ENCODE measurements around the gene NIPAL3.
A peak's percentile ranks its signal among the peaks of the same experiment; 100 is the strongest.
"Not testable (repeated sequence)": the region's sequence is repeated elsewhere in the genome, so short reads cannot be mapped to it uniquely, and the experiment has no call there.

Gene NIPAL3

GRCh38 chr1:24490101-24490781, 74.6 kb downstream of the NIPAL3 start:
- DNase-seq (ENCODE audit: low spot score): peak; percentile 38

DNA sequence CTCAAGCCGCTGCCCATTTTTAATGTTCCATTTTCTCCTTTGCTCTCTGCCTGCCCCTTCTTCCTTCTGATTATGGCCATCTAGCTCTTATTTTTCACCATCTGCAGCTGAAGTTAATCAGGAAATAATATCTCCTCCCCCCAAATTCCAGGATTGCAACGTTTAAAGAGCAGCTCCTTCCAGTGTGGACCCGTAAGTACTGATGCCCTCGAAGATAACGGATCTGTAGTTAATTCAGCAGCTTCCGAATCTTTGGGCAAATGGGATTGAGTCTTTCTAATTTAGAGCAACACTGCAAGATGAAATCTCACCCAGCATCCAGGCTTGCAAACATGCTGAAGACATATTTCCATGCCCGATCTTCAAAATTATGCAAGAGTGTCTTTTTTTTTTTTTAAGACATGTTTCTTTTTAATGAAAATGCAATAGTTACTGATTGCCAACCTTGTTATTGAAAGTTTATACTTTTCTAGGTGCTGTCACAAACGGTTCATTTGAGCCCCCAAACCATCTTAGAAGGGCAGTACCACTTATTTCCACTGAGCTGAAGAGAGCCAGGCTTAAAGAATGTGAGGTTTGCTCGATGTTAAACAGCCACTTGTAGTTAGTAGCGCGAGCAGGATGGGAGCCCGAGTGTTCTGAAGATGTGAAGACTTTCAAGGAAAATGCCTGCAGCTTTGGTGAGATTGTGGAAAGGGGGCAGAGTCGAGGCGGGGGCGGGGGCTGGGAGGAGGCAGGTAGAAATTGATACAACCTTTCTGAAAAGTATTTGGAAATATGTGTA, 76.2 kb downstream of the NIPAL3 start:
- DNase-seq (ENCODE audit: low spot score): no peak

DNA sequence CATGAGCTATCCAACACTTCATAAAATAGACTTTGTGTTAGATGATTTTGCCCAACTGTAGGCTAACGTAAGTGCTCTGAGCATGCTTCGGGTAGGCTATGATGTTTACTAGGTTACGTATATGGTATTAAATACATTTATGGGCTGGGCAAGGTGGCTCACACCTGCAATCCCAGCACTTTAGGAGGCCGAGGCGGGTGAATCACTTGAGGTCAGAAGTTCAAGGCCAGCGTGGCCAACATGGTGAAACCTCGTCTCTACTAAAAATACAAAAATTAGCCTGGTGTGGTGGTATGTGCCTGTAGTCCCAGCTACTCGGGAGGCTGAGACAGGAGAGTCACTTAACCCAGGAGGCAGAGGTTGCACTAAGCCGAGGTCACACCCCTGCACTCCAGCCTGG, 77.3 kb downstream of the NIPAL3 start:
- not testable (repeated sequence) for DNase-seq (ENCODE audit: low spot score)

- DNase-seq (ENCODE audit: low spot score): no peak
Observed at GRCh38 chr1:24493785-24494184, 78.2 kb downstream of the NIPAL3 start.

GRCh38 chr1:24498589-24498988, 83.0 kb downstream of the NIPAL3 start:
- DNase-seq (ENCODE audit: low spot score): no peak

GRCh38 chr1:24500448-24501048, 84.9 kb downstream of the NIPAL3 start:
- DNase-seq (ENCODE audit: low spot score): no peak

DNA sequence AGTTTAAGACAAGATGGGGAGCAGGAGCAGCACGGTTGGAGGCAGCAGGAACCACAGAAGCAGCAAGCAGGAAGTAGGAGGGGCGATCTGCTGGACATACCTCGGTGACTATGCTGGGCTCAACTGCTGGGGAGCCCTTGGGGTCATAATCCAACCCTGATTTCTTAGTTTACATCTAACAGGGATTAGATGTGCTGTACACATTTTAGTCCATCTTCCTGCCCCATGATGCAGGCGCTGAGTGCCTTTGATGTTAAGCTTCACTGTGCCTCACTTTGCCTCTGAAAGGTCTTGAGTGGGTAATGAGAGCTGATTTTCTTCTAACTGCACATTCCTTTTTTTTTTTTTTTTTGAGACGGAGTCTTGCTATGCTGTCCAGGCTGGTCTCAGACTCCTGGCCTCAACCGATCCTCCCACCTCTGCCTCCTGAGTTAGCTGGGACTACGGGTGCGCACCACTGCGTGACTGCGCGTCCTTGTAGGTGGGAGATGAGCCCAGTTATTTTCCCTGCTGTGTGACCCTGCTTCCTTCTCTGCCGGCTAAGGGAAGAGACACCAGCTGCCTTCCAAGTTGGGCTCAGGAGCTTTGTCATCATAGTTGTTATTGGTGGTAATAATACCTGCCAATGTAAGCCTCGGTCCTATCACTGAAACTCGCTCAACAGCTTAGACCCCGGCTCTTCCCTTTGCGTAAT, 85.9 kb downstream of the NIPAL3 start:
- peak; percentile 49 for DNase-seq (ENCODE audit: low spot score)

DNA sequence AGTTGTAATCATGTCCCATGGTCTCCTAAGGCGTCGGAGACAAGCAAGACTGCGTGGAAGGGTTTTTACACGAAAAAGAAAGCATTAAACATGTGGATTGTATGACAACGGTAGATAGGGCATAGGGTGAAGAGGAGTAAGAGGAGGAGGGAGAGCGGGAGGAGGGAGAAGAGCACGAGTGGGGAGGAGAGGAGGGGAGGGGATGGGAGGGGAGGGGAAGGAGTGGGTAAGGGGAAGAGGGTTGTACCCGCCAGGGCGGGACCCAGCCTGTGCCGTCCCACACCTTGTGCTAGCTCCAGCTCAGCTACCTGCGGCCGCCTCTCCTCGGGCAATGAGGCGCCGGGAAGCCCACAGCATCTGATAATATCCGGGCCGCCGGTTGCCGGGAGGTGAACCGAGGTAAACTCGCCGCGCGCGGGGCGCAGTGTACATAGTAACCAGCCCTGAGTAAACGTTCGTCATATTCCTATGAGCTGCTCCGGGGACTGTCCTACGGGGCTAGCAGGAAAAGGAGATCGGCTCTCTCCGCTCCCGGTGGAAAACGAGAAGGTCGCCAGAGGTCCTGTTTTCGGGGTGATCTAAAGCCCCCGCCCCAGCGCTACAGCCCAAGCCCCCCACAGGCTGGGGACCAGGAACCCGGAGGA, 86.6 kb downstream of the NIPAL3 start:
- DNase-seq (ENCODE audit: low spot score): peak; percentile 60

GRCh38 chr1:24502709-24503058, 87.1 kb downstream of the NIPAL3 start, which contains the start of gene RCAN3:
Gene RCAN3, plus strand, starts transcription at chr1:24502836. Its CDS starts 11,537 bp downstream, at chr1:24514373.
- DNase-seq (ENCODE audit: low spot score): peak; percentile 88

DNA sequence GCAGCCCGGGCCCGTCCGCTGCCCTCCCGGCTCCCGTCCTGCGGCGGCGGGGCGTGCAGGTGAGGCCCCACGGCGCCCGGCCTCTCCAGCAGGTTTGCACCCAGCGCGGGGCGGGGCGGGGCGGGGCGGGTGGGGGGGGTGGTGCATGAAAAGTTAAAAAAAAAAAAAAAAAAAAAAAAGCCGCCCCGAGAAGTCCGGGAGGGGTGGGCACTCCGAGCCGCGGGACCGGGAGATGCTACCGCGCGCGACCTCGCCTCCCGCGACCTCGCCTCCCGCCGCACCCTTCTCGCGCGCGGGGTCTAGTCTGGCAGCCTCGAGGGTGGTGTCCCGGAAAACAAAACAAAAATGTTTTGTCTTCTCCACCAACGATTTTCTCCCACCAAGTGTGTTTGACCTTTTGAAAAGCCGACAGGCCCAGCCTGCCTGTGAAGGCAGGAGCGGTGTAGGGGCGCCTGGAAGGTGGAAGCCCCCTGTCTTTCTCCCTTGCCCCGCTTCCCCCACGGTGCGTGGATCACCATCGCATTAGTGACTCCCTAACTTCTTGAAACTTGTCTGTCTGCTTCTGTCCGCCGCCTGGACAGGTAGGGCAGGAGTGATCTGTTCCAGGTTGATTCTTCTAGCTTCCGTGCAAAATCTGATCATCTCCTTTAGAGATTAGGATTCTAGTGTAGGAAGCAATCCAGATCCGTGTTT, 87.6 kb downstream of the NIPAL3 start:
- DNase-seq (ENCODE audit: low spot score): peak; percentile 35

DNA sequence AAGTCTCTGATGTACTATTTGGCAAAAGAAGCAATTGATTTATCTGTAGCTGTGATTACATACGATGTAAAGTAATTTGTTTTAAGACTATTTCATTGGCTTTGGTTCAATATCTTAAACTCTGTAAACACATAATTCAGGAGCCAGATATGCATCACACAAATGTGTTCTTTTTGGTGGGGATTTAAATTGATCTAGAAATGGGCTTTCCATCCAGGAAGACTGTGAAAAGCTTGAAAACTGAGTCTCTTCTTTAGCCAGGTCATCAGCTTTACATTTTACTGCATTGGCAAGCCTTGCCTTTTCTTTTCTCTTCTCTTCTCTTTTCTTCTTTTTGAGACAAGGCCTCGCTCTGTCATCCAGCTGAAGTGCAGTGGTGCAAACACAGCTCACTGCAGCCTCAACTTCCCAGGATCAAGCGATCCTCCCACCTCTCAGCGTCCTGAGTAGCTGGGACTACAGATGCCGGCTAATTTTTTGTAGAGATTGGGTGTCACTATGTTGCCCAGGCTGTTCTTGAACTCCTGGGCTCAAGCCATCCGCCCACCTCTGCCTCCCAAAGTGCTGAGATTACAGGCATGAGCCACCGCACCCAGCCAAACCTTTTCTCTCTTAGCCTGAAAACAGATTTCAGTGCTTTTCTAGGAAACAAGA, 88.4 kb downstream of the NIPAL3 start:
- DNase-seq (ENCODE audit: low spot score): no peak

- no peak for DNase-seq (ENCODE audit: low spot score)
Observed at GRCh38 chr1:24504560-24504959, 89.0 kb downstream of the NIPAL3 start.

GRCh38 chr1:24505816-24506215, 90.2 kb downstream of the NIPAL3 start:
- no peak for DNase-seq (ENCODE audit: low spot score)

GRCh38 chr1:24506691-24507381, 91.2 kb downstream of the NIPAL3 start:
- DNase-seq (ENCODE audit: low spot score): no peak

GRCh38 chr1:24507405-24507804, 91.8 kb downstream of the NIPAL3 start:
- no peak for DNase-seq (ENCODE audit: low spot score)

DNA sequence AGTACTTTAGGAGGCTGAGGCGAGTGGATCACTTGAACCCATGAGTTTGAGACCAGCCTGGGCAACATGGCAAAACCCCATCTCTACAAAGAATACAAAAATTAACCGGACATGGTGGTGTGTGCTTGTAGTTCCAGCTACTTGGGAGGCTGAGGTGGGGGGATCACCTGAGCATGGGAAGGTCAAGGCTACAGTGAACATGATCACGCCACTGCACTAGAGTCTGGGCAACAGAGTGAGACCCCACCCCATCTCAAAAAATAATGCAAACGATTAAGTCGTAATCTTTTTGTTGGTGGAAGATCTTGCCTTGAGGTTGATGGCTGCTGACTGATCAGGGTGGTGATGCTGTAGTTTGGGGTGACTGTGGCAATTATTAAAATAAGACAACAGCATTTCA, 93.3 kb downstream of the NIPAL3 start:
- no peak for DNase-seq (ENCODE audit: low spot score)

DNA sequence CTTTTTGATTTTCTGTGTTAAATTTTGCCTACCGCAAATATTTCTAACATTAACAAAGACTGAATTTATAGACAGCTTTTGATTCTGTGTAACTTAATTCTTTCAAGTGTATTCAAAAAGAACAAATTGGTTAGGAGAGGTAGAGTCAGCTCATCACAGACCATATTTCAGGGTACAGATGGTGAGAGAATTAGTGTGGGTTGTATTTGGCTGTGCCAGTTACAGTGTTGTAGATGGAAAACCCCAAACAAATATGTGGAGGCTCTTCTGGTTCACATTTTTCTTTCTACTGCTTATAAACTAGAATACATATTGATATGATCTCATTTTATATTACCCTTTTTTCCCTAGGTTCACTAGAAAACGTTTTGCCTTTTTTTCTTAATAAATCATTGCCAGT, 98.1 kb downstream of the NIPAL3 start:
- no peak for DNase-seq (ENCODE audit: low spot score)

DNA sequence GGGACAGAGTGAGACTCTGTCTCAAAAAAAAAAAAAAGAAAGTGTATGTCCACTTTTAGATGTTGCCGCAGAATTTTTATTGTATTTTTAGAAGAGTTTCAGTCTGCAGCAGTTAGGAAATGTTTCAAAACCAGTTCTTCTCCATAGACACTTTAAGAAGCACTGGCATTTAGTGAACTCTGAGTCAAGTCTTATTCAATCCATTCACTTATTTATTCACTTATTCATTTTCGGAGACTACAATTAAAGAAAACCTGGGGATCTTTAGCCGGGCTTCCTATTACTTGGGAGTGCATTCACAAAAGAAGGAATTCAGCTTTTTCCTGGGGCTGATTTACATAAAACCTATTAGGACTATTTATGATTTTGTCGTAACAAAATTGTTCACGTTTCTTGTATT, 99.3 kb downstream of the NIPAL3 start:
- no peak for DNase-seq (ENCODE audit: low spot score)

DNA sequence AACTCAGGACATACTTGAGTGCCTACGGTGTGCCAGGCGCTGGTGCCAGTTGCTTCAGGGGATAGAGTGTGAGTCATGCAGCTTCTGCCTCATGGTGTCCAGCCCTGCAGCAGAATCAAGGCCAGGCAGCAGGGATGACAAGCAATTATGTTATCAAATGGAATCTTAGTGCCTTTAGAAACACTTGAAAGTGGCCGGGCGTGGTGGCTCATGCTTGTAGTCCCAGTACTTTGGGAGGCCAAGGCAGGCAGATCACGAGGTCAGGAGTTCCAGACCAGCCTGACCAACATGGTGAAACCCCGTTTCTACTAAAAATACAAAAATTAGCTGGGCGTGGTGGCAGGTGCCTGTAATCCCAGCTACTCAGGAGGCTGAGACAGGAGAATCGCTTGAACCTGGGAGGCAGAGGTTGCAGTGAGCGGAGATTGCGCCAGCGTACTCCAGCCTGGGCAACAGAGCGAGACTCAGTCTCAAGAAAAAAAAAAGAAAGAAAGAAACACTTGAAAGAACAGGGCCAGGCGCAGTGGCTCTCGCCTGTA, 100.1 kb downstream of the NIPAL3 start:
- DNase-seq (ENCODE audit: low spot score): not testable (repeated sequence)

DNA sequence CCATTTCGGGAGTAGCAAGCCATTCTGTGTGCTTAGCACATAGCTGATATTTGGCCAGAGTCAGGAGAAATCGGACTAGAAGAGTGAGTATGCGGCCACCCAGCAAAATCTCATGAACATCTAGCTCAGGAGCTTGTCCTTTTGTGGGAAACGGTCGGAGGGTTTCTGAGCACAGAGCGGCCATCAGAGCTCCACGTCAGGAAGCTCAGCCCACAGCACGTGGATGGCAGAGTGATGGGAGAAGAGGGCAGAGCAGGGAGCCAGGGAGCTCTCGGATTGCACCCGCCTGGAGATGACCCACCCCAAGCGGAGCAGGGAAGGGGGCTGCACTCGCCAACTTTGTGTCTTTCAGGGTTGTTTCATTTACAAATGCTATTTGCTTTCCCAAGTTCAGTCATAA, 100.9 kb downstream of the NIPAL3 start:
- DNase-seq (ENCODE audit: low spot score): no peak
